Activated CD4-positive, alpha-beta T cell treated with anti-CD3 and anti-CD28 coated beads, Interleukin-2, Interleukin-4, amounts not matched to agents 100 ng/mL and 50 ng/mL, durations not matched to agents 16 hours and 8 hours (primary cell): ENCODE measurements around the gene SRSF3.
"Not testable (repeated sequence)": the region's sequence is repeated elsewhere in the genome, so short reads cannot be mapped to it uniquely, and the experiment has no call there.

Source experiments
- DNase-seq: peaks from one replicate; pipeline ENCODE4 v3.0.0-alpha.2; 2020; ENCODE audit warnings: low spot score

SRSF3 gene

DNA sequence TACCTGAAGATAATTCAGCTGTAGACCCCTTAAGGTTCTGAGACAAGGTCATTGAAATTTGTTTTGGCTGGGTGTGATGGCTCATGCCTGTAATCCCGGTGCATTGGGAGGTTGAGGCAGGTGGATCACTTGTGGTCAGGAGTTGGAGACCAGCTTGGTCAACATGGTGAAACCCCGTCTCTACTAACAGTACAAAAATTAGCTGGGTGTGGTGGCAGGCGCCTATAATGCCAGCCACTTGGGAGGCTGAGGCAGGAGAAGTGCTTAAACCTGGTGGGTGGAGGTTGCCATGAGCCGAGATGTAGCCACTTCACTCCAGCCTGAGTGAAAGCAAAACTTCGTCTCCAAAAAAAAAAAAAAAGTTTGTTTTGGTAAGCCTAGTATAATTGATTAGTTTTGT lies 11.0 kb downstream of the SRSF3 start:
- no peak for DNase-seq

DNA sequence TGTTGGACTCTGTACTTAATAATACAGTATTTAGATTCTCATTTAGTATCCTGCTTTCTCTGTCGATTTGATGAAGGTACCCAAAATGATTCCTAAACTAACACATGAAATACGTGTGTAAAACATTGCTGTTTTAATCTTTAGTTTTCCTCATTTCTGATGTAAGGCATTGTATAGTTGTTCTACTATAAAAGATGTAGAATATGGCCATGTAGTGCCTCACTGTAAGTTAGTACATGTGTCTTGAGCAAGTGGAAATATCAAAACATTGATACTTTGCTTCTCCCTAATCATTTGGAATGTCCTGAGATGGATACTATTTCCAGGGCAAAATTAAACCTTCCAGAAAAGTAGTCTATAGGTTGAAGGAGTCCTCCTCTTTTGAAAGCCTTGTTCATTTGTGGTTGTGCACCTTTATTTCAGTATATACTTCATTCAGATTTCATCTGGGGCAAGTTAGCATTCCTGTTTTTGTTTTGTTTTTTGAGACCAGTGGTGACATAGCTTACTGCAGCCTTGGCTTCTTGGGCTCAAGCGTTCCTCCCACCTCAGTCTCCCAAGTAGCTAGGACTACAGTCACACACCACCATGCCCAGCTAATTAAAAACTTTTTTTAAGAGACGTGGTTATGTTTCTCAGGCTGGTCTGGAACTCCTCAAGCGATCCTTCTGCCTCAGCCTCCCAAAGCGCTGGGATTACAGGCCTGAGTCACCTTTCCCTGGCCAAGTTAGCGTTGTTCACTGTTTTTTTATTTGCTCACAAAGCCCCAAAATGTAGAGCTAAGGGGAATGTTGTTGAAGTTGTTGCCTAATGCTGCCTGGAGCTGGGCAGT lies 11.6 kb downstream of the SRSF3 start:
- DNase-seq = no peak

DNA sequence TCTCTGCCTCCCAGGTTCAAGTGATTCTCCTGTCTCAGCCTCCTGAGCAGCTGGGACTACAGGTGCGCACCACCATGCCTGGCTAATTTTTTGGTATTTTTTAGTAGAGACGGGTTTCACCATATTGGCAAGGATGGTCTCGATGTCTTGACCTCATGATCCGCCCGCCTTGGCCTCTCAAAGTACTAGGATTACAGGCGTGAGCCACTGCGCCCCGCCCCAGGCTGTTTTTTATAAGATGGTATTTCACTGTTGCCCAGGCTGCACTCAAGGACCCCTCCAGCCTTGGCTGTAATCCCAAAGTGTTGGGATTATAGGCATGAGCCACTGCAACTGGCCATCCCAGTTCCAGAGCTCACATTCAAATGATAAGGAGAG lies 13.1 kb downstream of the SRSF3 start:
- not testable (repeated sequence) for DNase-seq

DNA sequence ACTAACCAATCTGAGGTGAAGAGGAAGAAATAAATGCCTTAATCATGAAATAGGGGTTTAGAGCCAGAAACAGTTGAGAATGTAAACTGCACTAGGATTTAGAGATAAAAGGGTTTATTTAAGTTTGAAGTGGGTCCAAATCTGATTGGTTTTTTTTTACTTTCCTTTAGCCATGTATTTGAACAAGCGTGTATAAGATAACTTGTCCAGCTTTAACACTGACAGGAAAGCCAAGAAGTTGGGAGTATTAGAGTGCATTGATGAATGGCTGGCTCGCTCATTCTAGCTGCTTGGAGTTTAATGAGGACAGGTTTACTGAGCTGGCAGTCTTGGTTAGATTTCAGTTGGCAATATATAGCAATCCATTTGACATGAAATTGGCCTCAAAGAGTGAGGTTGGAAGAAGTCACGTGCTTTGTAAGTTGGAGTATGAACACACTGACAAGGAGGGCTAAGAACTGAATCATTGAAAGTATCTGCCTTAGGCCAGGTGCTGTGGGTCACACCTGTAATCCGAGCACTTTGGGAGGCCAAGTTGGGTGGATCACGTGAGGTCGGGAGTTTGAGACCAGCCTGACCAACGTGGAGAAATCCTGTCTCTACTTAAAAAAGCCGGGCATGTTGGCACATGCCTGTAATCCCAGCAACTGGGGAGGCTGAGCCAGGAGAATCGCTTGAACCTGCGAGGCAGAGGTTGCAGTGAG lies 13.7 kb downstream of the SRSF3 start:
- DNase-seq = no peak

DNA sequence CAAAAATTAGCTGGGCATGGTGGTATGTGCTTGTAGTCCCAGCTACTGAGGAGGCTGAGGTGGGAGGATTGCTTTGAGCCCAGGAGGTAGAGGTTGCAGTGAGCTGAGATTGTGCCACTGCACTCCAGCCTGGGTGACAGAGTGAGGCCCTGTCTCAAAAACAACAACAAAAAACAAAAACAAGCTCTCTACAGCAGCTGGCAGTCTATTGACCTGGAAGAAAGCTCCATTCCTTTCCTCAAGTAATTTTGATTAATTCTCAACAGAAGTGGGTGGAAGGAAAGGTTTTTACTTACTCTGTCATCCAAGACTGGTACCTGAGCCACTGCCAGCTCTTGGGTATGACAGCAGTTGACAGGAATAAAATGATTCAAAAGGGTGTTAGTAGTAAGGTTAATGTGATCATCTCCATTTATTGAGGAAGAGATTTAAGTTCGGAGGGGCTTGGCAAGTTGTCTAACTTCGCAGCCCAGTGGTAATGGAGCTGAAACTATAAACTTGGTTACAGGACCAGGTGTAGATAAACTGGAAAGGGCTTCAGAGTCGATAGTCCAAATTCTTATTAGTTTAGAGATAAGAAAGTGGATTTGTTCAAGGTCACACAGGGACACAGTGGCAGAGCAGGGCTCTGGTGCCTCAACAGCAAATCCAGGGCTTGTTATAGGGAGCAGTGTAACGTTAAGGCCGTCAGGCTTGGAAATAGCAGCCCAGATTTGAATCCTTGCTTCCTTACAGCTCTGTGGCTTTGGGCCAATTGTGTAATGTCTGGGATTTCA lies 14.8 kb downstream of the SRSF3 start:
- no peak for DNase-seq

DNA sequence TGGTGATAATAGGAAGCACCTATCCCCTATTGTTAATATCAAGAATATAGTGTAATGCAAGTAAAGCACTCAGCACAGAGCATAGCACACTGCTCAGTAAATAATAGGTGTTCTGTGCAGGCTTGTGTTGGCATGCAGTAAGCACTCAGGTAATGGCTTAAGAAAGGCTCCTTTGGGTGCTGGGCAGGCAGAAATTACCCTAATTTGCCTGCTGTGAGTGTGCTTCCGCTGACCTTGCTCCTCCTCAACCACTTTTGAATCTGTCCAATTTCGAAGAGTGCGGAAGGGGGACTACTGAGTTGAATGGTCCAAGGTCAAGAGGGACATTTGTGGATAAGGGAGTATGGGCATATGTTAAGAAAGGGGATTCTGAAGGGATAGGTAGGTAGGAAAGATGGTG lies 15.4 kb downstream of the SRSF3 start:
- DNase-seq = no peak

DNA sequence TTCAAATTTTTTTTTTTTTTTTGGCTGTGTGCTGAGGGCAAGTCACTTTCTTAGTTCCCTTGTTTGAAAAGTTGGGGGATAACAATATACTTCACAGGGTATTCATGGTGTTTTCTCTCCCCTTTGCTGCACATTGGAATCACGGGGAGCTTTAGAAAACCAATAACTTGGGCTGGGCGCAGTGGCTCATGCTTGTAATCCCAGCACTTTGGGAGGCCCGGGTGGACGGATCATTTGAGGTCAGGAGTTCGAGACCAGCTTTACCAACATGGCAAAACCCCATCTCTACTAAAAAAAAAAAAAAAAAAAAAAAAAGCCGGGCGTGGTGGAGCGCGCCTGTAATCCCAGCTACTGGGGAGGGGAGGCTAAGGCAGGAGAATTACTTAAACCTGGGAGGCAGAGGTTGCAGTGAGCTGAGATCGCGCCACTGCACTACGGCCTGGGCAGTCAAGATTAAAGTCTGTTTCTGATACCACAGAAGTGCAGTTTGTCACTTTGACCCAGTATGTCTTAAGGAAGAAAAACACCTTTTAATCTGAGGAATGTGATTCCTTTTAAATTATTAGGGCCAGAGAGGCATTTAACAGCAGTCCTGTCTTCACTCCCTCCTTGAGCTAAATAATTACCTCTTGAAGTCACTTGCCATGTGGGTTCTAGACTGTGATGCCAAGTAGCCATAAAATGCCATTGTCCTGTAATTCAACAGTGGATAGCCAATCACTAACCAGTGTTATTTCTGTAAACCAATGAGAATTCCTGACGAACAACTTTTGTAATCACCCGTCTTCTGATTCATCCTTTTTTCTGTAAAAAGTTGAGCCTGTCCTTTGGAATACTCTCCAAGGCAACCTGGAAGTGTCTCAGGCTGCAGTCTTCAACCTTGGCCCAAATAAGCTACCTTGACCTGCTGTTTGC lies 16.1 kb downstream of the SRSF3 start:
- no peak for DNase-seq

DNA sequence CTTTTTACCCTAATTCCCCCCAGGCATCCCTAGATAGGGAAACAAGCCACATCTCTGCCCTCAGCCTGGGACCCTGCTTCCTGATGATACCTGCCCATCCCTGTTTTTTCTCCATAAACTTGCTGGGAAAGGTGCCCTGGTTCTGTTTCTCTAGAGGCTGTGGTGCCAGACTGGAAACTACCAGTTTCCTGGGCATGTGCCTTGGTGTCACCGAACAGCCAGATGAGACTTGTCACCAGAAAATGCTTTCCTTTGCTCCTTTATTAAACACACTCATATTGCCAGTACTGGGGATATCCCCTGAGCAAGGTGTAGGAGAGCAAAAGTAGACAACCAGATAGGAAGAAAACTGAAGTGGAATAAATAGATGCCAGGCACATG lies 16.8 kb downstream of the SRSF3 start:
- DNase-seq = no peak

DNA sequence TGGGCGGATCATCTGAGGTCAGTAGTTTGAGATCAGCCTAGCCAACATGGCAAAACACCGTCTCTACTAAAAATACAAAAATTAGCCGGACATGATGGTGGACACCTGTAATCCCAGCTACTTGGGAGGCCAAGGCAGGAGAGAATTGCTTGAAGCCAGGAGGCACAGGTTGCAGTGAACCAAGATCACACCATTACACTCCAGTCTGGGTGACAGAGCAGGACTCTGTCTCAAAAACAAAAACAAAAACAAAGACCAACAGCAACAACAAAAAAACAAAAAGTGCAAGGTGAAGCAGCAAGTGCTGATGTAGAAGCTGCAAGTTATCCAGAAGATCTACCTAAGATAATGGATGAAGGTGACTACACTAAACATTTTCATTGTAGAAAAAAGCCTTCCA lies 17.5 kb downstream of the SRSF3 start:
- not testable (repeated sequence) for DNase-seq

DNA sequence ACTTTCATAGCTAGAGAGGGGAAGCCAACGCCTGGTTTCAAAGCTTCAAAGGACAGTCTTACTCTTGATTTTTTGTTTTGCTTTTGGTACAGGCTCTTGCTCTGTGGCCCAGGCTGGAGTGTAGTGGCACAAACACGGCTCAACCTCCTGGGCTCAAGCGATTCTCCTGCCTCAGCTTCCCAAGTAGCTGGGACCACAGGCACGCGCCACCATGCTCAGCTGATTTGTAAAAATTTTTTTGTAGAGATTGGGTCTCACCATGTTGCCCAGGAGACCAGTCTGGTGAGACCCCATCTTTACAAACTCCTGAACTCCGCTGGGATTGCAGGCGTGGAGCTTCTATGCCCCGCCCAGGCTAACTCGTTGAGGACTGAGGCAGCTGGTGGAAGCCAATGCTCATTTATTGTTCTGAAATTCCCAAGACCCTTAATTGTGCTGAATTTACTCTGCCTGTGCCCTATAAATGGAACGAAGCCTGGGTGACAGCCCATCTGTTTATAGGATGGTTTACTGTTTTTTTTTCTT lies 18.0 kb downstream of the SRSF3 start:
- no peak for DNase-seq

DNA sequence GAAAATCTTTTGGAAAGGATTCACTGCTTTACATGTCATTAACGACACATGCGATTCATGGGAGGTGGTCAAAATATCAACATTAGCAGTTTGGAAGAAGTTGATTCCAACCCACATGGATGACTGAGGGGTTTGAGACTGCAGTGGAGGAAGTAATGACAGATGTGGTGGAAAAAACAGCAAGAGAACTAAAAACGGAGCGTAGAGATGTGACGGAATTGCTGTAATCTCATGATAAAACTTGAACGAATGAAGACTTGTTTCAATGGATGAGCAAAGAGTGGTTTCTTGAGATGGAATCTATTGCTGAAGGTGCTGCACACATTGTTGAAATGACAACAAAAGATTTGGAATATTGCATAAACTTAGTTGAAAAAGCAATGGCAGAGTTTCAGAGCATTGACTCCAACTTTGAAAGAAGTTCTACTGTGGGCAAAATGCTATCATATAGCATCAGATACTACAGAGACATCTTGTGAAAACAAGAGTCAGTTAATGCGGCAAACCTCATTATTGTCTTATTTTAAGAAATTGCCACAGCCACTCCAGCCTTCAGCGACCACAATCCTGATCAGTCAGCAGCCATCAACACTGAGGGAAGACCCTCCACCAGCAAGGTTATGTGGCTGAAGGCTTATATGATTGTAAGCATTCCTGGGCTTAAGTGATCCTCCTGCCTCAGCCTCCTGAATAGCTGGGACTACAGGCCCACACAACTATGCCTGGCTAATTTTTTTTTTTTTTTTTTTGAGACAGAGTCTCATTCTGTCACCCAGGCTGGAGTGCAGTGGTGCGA lies 19.2 kb downstream of the SRSF3 start:
- no peak for DNase-seq

DNA sequence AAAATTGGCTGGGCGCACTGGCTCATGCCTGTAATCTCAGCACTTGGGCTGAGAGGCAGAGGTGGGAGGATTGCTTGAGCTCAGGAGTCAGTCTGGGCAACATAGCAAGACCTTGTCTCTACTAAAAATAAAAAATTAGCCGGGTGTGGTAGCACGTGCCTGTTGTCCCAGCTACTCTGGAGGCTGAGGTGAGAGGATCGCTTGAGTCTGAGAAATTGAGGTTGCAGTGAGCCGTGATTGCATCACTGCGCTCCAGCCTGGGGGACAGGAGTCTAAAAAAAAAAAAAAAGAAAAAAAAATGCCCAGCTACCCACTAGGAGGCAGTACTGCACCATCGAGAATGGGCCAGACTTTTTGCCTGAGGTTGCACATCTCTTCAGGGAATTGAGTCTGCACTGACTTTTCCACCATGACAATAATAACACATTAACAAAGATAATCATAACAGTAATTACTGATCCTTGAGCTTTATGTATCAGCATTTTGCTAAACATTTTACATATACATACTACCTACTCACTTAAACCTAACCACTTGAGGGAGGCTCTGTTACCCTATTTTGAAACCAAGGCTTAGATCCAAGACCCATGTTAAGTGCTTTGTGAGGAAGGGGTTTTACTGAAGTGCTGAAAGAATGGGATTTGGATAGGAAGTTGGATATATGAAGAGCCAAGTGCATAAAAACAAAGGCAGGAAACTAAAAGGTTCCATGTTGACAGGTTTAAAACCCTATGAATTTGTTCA lies 21.0 kb downstream of the SRSF3 start:
- DNase-seq = peak; percentile 37

DNA sequence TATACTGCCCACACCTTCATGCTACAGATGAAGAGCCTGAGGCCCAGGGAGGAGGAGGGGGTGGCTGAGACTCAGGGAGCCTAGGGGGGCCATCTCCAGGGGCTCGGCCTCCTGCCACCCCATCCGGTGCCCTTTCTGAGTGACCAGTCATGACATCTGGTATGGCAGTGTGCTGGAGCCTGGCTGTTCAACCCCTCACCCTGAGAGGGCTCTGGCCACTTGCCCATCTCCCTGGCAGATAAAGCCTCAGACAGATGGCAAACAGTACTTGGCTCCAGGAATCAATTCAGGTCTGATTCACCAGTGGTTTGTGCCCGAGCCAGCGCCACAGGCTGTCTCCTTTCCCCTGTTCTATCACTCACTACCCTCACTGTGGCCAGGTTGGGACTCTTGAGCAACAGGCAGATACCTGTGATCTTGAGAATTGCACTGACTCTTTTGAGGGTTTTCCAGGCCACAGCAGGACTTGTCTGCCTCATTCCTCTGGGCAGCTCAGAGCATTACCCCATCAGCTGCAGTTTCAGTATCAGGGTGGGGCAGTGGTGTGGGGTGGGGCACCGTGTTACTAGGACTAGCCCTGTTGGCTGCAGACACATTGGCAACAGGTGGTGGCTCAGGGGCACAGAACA lies 22.8 kb downstream of the SRSF3 start:
- no peak for DNase-seq

DNA sequence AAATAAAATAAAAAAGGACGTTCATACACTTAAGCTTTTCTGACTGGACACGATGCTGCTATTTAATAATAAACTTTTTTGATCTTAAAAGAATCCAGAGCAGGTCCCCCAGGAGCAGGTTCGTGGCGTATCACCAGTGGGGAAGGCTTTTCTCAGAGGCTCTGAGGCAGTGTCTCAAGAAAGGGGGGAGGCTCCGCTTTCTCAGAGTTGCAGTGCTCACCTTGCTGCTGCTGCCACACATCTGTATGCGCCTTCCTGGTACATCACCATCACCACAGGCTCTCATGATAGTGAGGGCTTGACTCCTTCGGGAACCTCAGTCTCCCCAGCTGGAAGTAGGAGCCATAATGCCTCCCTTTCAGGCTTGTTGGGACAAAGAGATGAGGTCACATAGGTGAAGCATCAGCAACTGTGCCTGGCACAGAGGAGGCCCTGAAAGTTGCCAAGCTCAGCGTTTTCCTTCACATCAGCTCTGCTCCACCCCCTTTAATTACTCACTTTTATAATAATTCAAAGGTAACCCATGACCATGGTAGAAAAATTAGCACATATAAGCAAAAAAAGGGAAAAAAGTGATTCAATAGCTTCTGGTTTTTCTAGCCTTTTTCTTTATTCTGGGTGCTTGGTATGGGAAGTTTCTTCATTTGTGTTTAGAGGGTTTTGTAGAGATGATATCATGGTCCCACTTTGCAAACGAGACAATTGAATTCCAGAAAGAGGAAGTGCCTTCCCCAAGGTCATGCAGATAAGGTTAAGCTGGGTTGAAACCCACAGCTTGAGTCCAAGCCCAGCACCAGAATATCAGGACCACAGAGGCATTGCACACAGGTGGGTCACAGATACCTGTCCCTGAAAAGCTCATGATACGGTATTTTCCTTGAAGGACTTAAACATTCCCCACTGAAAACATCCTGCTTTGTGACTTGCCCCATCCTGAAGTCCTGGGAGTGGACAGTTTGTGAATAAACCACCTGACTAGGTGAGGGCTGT lies 24.5 kb downstream of the SRSF3 start:
- no peak for DNase-seq

DNA sequence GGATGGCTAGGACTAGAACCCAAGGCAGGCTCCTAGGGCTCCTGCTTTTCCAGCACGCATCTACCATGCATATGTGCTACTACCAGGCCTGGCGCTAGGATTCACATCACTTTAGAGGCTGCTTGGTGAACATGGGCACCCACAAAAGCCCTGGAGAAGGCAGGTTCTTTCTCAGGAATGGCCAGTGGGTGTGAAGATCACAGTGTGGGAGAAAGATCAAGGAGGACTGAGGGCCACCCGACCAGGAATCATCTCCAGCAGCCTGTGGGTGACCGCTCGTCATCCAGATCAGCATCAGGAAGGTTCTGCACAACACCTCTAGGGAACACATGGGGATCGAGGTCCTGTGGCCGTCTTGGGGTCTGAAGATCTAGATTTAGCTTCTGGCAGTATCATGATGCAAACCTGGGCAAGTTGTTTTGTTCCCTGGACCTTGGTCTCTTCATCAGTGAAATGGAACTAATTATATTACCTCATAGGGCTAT lies 27.3 kb downstream of the SRSF3 start:
- no peak for DNase-seq

DNA sequence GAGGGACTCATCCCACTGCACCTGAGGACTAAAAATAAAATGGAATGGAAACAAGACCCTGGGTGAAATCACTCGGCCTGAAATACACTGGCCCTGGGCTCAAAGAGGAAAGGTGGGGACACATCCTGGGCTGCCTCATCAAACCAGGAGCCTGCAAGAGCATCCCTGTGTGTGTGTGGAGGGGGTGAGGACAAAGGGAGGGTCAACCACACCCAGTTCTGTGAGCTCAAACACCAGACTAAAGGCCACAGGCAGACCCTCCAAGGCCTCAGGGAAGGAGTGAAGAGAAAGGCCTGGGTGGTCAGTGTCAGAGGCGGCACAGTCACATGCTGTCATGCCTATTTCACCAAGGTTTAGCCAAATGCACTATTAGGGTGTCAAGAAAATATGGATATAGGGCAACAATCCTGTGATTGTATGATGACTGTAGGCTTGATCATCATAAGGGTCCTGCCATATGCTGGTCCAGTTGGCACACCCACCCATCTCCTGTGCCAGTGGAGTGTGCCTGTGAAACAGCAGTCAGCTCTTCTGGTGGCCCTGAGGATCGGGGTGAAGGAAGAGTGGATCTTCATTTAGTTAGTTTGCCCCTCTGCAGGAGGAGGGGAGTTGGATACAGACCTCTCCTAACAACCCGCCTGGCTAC lies 28.9 kb downstream of the SRSF3 start:
- no peak for DNase-seq
